Esophagus squamous epithelium (tissue), 4 donors: ENCODE data around the gene UGT1A10.

ENCODE experiments used
- POLR2A ChIP-seq, 4 donors: fragments of 450-650 bp; IDR thresholded peaks; one replicate each; pipeline ENCODE4 v1.6.1; 2017; ENCODE audit warnings: antibody characterized with exemption in 4 of 4, mild to moderate bottlenecking in 4 of 4, moderate library complexity in 3 of 4
- TF ChIP-seq, protein P1 (sequence below), 6 experiments: fragments of 450-650 bp in 4 of 6; fragments of 200-600 bp in 2 of 6; sonication (generic) in 2 of 6; IDR thresholded peaks; one replicate each; pipeline ENCODE4 v1.5.1; 2016 to 2019; ENCODE audit warnings: antibody characterized with exemption in 6 of 6, mild to moderate bottlenecking in 4 of 6, moderate library complexity in 4 of 6

DNA sequence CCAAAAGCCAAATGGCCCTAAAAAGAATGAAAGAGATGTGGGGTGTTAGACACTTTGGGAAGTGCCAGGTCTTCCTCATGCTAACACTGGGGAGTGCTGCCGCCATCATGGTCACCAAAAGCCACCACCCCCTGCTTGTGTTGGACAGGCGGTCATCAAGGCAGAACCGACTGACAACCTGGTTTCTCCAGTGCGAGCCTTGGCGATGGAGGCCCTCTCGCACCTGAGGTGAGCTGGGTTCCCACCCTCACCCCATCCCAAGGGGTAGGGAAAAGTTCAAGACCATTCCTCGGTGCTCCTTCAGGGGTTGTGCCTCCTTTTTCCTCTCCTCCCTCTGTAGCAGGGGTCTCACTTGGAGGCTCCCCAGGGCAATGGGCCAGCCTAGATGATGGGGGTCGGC, 175.5 kb downstream of the UGT1A10 start:
- TF ChIP-seq, protein P1, sequence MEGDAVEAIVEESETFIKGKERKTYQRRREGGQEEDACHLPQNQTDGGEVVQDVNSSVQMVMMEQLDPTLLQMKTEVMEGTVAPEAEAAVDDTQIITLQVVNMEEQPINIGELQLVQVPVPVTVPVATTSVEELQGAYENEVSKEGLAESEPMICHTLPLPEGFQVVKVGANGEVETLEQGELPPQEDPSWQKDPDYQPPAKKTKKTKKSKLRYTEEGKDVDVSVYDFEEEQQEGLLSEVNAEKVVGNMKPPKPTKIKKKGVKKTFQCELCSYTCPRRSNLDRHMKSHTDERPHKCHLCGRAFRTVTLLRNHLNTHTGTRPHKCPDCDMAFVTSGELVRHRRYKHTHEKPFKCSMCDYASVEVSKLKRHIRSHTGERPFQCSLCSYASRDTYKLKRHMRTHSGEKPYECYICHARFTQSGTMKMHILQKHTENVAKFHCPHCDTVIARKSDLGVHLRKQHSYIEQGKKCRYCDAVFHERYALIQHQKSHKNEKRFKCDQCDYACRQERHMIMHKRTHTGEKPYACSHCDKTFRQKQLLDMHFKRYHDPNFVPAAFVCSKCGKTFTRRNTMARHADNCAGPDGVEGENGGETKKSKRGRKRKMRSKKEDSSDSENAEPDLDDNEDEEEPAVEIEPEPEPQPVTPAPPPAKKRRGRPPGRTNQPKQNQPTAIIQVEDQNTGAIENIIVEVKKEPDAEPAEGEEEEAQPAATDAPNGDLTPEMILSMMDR (IDR thresholded peaks at IDR 0.05), result no peak
- no peak for TF ChIP-seq POLR2A (IDR thresholded peaks at IDR 0.05)
